Fibroblast of the aortic adventitia (primary cell): Measurements from ENCODE around the gene TLK2. TPM values are rescaled to one million over a fixed set of nuclear protein-coding genes. Genes with fewer than 3 reads are reported as not detected.
"Not testable (repeated sequence)": the region's sequence is repeated elsewhere in the genome, so short reads cannot be mapped to it uniquely, and the experiment has no call there.

ENCODE experiments used
- DNase-seq: peaks from one replicate; pipeline ENCODE4 v3.0.0-alpha.2; 2010; ENCODE audit warnings: low read depth
- H3K4me3 ChIP-seq: 2 replicates; pipeline ENCODE4 v1.5.1; 2011; ENCODE audit warnings: low read depth, mild to moderate bottlenecking, control low read depth, low read length, moderate library complexity
- CTCF ChIP-seq: IDR thresholded peaks from 2 replicates; pipeline ENCODE4 v1.5.1; 2011; ENCODE audit warnings: mild to moderate bottlenecking, low read length, control low read depth, inconsistent platforms; ENCODE audit not compliant: insufficient read depth
- total RNA-seq: library from RNA; depleted of rRNA; stranded (reverse); fragments of >200 nt; gene quantifications from 2 replicates; pipeline ENCODE4 v1.2.3, GENCODE V29; 2012; ENCODE audit warnings: low replicate concordance

The TLK2 gene
- total RNA-seq, 1 donor = 39.1 TPM

- peak; percentile 36 for DNase-seq
- no peak overlapping the region for H3K4me3 ChIP-seq
- no peak for TF ChIP-seq CTCF
Measured at GRCh38 chr17:62600805-62601204, 122.2 kb downstream of the TLK2 start.

GRCh38 chr17:62601471-62601870 is 122.8 kb downstream of the TLK2 start:
- peak; percentile 53 for DNase-seq
- peak; percentile 50 for TF ChIP-seq CTCF
- no peak overlapping the region for H3K4me3 ChIP-seq

- not testable (repeated sequence) for H3K4me3 ChIP-seq, DNase-seq
Measured at GRCh38 chr17:62603783-62604182, 125.2 kb downstream of the TLK2 start.

- no peak for DNase-seq
- H3K4me3 ChIP-seq = no peak overlapping the region
- no peak for TF ChIP-seq CTCF
Measured at GRCh38 chr17:62605588-62605987, 127.0 kb downstream of the TLK2 start.

- DNase-seq = no peak
- H3K4me3 ChIP-seq = no peak overlapping the region
- TF ChIP-seq CTCF = no peak
Measured at GRCh38 chr17:62611292-62611691, 132.7 kb downstream of the TLK2 start.

- DNase-seq = no peak
- no peak for TF ChIP-seq CTCF
- no peak overlapping the region for H3K4me3 ChIP-seq
Measured at GRCh38 chr17:62611728-62612127, 133.1 kb downstream of the TLK2 start.

- peak; percentile 51 for DNase-seq
- H3K4me3 ChIP-seq = not testable (repeated sequence)
Measured at GRCh38 chr17:62612289-62612688, 133.7 kb downstream of the TLK2 start.

- H3K4me3 ChIP-seq, DNase-seq: not testable (repeated sequence)
Measured at GRCh38 chr17:62613095-62613494, 134.5 kb downstream of the TLK2 start.

- no peak overlapping the region for H3K4me3 ChIP-seq
- peak; percentile 86 for DNase-seq
- TF ChIP-seq CTCF = no peak
Measured at GRCh38 chr17:62614142-62614541, 135.5 kb downstream of the TLK2 start.
